ENCODE results near the gene D2HGDH. TPM values are rescaled to one million over a fixed set of nuclear protein-coding genes. Genes with fewer than 3 reads are reported as not detected.
A peak's percentile ranks its signal among the peaks of the same experiment; 100 is the strongest.

D2HGDH gene
- total and polyA plus RNA-seq, 2 of the 13 experiments (the other 11 are each of a cell fraction or from before 2014, with no cell fraction given) = 19.2 to 20.3 TPM

DNA sequence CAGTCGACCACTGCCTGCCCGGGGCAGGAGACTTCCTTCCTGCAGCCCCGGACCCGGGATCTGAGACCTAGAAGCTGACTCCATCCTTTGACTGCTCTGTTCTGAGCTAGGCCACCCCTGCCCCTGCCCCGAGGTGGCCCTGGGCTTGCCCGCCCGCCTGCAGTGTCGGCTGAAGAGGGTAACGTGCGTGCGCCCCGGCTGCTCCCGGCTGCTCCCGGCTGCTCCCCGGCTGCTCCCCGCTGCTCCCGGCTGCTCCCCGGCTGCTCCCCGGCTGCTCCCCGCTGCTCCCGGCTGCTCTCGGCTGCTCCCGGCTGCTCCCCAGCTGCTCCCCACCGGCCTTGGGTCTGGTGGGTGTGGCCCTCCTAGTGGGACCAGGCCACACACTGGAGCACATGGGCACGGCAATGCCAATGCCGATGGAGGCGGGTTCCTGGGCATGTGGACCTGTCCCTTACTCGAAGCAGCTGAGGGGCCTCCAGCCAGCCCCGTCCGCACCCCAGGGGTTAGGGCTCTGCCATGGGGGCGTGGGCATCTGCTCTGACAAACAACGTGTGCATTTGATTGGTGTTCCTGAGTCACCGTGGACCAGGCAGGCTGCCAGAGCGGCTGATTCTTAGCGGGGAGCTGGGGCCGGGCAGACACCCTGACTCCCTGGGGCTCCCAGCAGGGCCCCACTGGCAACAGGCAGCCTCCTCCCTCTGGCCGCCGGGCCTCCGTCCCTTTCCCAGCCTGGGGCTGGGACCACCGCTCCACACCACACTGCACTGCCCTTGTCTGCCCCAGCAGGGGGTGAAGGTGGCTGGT is 40.2 kb downstream of the D2HGDH start:
- FAIRE-seq (no peak), DNase-seq (ENCODE audit: low spot score) (peak; percentile 79), ATAC-seq (peak; percentile 12)
- no peak overlapping the region for H2AFZ ChIP-seq (ENCODE audit: low read length)
- peak overlapping the region; percentile 49 to 82 (median 63) for H3K4me3 ChIP-seq (replicated peaks in 1 of 3; ENCODE audit: insufficient read depth in 1 of 3, low read depth in 2 of 3, low read length in 3 of 3)
- H3K9ac ChIP-seq (ENCODE audit: insufficient read depth, low read depth, low read length) = peak overlapping the region; percentile 92
- intact Hi-C loops (cut with micrococcal nuclease; ENCODE audit: unreplicated experiment) (no loop called here), in situ Hi-C loops (cut with HindIII; ENCODE audit: extremely low pct_ligation_motif_present, low pct_unique_long_range_greater_than_20kb) (loop anchor here (5.0 kb wide), 1 partner anchor 33 kb away; the partner anchor contains the start of gene NEU4)
- ChIA-PET CTCF (ENCODE audit: low intra/inter-chr PET ratio, low total read pairs) (no interaction called here), POLR2A (interaction anchor here (0.6 to 8.9 kb wide), 22 partner anchors 12 to 342 kb away, joined by 3 to 218 read pairs (median 6); partner anchors contain the start of genes D2HGDH, DTYMK, ING5 and NEU4)
- H3K27me3 ChIP-seq (ENCODE audit: control insufficient read depth in 1 of 2, insufficient read depth in 2 of 2, low read length in 2 of 2) = no peaks in the 10 kb centered on the region; a peak in 1 of 5 replicates
- H3K27ac ChIP-seq (ENCODE audit: extremely low read length, insufficient read depth, low read length) = peak overlapping the region; percentile 92
- no TSS peak for BruUV-seq (replicated peaks)
- H3K9me3 ChIP-seq (ENCODE audit: low read length) = no peaks in the 10 kb centered on the region
- H3K79me2 ChIP-seq (ENCODE audit: insufficient read depth, low read length) = peaks cover 24% of the 10 kb centered on the region
- WGBS (ENCODE audit: low lambda C conversion rate) = 5% methylated on average over 16 of the region's 40 CpGs
- H4K20me1 ChIP-seq (ENCODE audit: insufficient read depth, low read length) = no peaks in the 10 kb centered on the region
- H3K36me3 ChIP-seq (replicated peaks in 1 of 2; ENCODE audit: control insufficient read depth in 1 of 2, insufficient read depth in 2 of 2, low read length in 2 of 2) = no peaks in the 10 kb centered on the region
- H3K4me1 ChIP-seq (ENCODE audit: insufficient read depth, low read length) = peaks cover 77% of the 10 kb centered on the region
- H3K4me2 ChIP-seq (ENCODE audit: low read depth, low read length) = peak overlapping the region; percentile 85
- TF ChIP-seq SRY (CRISPR knock-in tag; IDR thresholded peaks at IDR 0.05) (no peak; the same call in 1 of the 2 replicates), HES4 (CRISPR knock-in tag; IDR thresholded peaks at IDR 0.05; ENCODE audit: borderline replicate concordance) (0 out of 2 replicates have a peak, but pooled peaks have one; percentile 27), SMAD1 (CRISPR knock-in tag; IDR thresholded peaks at IDR 0.05; ENCODE audit: borderline replicate concordance, low read depth) (no peak), ZNF354B (CRISPR knock-in tag; IDR thresholded peaks at IDR 0.05) (no peak; the same call in 1 of the 2 replicates), ZNF256 (CRISPR knock-in tag; conservative IDR thresholded peaks at IDR 0.05) (peak; percentile 75), FOXJ3 (CRISPR knock-in tag; IDR thresholded peaks at IDR 0.05; ENCODE audit: borderline replicate concordance) (no peak), WIZ (CRISPR knock-in tag; IDR thresholded peaks at IDR 0.05) (0 out of 2 replicates have a peak, but pooled peaks have one; percentile 12), ZMYM3 (CRISPR knock-in tag; IDR thresholded peaks at IDR 0.05) (no peak), TCF12 (IDR thresholded peaks at IDR 0.05) (no peak), TCF12 (CRISPR knock-in tag; IDR thresholded peaks at IDR 0.05) (peak; percentile 87; the same call in 1 of the 2 replicates), ZNF263 (CRISPR knock-in tag; IDR thresholded peaks at IDR 0.05) (peak; percentile 44; the same call in 1 of the 2 replicates), ZSCAN25 (CRISPR knock-in tag; IDR thresholded peaks at IDR 0.05) (peak; percentile 42; the same call in 1 of the 2 replicates), ZSCAN22 (CRISPR knock-in tag; IDR thresholded peaks at IDR 0.05) (peak; percentile 94), FOXA1 (IDR thresholded peaks at IDR 0.05) (no peak), FOXA1 (CRISPR knock-in tag; IDR thresholded peaks at IDR 0.05) (peak; percentile 14; the same call in 1 of the 2 replicates), ELF1 (CRISPR knock-in tag; IDR thresholded peaks at IDR 0.05) (no peak), SATB2 (CRISPR knock-in tag; IDR thresholded peaks at IDR 0.05) (0 out of 2 replicates have a peak, but pooled peaks have one; percentile 76), ZNF496 (CRISPR knock-in tag; IDR thresholded peaks at IDR 0.05; ENCODE audit: insufficient replicate concordance) (no peak)
- TF ChIP-seq, protein P1, sequence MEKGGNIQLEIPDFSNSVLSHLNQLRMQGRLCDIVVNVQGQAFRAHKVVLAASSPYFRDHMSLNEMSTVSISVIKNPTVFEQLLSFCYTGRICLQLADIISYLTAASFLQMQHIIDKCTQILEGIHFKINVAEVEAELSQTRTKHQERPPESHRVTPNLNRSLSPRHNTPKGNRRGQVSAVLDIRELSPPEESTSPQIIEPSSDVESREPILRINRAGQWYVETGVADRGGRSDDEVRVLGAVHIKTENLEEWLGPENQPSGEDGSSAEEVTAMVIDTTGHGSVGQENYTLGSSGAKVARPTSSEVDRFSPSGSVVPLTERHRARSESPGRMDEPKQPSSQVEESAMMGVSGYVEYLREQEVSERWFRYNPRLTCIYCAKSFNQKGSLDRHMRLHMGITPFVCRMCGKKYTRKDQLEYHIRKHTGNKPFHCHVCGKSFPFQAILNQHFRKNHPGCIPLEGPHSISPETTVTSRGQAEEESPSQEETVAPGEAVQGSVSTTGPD (CRISPR knock-in tag; IDR thresholded peaks at IDR 0.05) = no peak
- TF ChIP-seq, protein P2, sequence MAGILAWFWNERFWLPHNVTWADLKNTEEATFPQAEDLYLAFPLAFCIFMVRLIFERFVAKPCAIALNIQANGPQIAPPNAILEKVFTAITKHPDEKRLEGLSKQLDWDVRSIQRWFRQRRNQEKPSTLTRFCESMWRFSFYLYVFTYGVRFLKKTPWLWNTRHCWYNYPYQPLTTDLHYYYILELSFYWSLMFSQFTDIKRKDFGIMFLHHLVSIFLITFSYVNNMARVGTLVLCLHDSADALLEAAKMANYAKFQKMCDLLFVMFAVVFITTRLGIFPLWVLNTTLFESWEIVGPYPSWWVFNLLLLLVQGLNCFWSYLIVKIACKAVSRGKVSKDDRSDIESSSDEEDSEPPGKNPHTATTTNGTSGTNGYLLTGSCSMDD (CRISPR knock-in tag; IDR thresholded peaks at IDR 0.05) = no peak

All from HepG2 (cell line).